HepG2 (cell line): ENCODE results near the gene RPS6KA2. TPM values are rescaled to one million over a fixed set of nuclear protein-coding genes. Genes with fewer than 3 reads are reported as not detected.

ENCODE experiments used
- AFF4 ChIP-seq: sonication (generic); formaldehyde crosslinking; IDR thresholded peaks from 2 replicates; pipeline ENCODE4 v1.4.0; 2020; ENCODE audit warnings: missing genetic modification reagents
- CBX2 ChIP-seq, 2 experiments: fragments of 200-600 bp in 1 of 2; sonication (generic); formaldehyde crosslinking in 1 of 2; IDR thresholded peaks; 2 replicates each; pipeline versions ENCODE4 v1.7.0 to v1.8.1; 2018 to 2022; ENCODE audit warnings: low read depth in 2 of 2, low read length in 1 of 2, mild to moderate bottlenecking in 1 of 2, missing genetic modification reagents in 1 of 2
- PHF20 ChIP-seq: sonication (generic); formaldehyde crosslinking; IDR thresholded peaks from 2 replicates; pipeline ENCODE4 v1.5.0; 2020; ENCODE audit warnings: mild to moderate bottlenecking, missing genetic modification reagents
- SNAPC2 ChIP-seq: sonication (generic); formaldehyde crosslinking; IDR thresholded peaks from 2 replicates; pipeline ENCODE4 v1.8.1; 2022; ENCODE audit warnings: mild to moderate bottlenecking, missing genetic modification reagents
- SUZ12 ChIP-seq: fragments of 150-350 bp; IDR thresholded peaks from 2 replicates; pipeline ENCODE4 v1.6.1; 2014; ENCODE audit warnings: low read depth, low read length
- ZBTB2 ChIP-seq: sonication (generic); formaldehyde crosslinking; IDR thresholded peaks from 2 replicates; pipeline ENCODE4 v1.8.0; 2022; ENCODE audit warnings: low read depth, missing genetic modification reagents
- ZBTB39 ChIP-seq: sonication (generic); formaldehyde crosslinking; IDR thresholded peaks from 2 replicates; pipeline ENCODE4 v1.5.0; 2020; ENCODE audit warnings: missing genetic modification reagents
- ZFAT ChIP-seq: sonication (generic); formaldehyde crosslinking; conservative IDR thresholded peaks from 2 replicates; pipeline ENCODE4 v1.8.1; 2023; ENCODE audit warnings: missing genetic modification reagents, inconsistent platforms
- ZNF24 ChIP-seq: fragments of 450-650 bp; IDR thresholded peaks from 2 replicates; pipeline ENCODE4 v1.6.1; 2017; ENCODE audit warnings: antibody characterized with exemption, mild to moderate bottlenecking
- ZNF589 ChIP-seq: sonication (generic); formaldehyde crosslinking; conservative IDR thresholded peaks from 2 replicates; pipeline ENCODE4 v1.8.0; 2022; ENCODE audit warnings: mild to moderate bottlenecking, moderate library complexity, missing genetic modification reagents
- ZNF616 ChIP-seq: sonication (generic); formaldehyde crosslinking; IDR thresholded peaks from 2 replicates; pipeline ENCODE4 v1.5.0; 2020; ENCODE audit warnings: low read depth, mild to moderate bottlenecking, missing genetic modification reagents
- polyA plus RNA-seq, 8 experiments: library from polyadenylated mRNA; depleted of rRNA in 3 of 8; stranded (reverse) in 7 of 8; unstranded in 1 of 8; fragments of >200 nt; fragmentation: Illumina TruSeq in 4 of 8; extraction: Trizol in 4 of 8; gene quantifications; 2 replicates each; pipeline versions ENCODE4 v1.2.1 to v1.2.3, GENCODE V29; 2011 to 2016; ENCODE audit warnings: low read depth in 4 of 8, missing spikeins in 1 of 8, mixed read lengths in 1 of 8; ENCODE audit not compliant: insufficient read depth in 1 of 8
- total RNA-seq, 5 experiments: library from RNA; depleted of rRNA; stranded (reverse); fragments of >200 nt; fragmentation: Illumina TruSeq; extraction: Trizol; gene quantifications; 2 replicates each; pipeline ENCODE4 v1.2.3, GENCODE V29; 2016; ENCODE audit warnings: low read depth in 1 of 5
- TF ChIP-seq, protein P1 (sequence below): sonication (generic); formaldehyde crosslinking; IDR thresholded peaks from 2 replicates; pipeline ENCODE4 v1.4.0; 2020; ENCODE audit warnings: mild to moderate bottlenecking, missing genetic modification reagents
- TF ChIP-seq, protein P2 (sequence below): sonication (generic); formaldehyde crosslinking; IDR thresholded peaks from 2 replicates; pipeline ENCODE4 v1.4.0; 2020; ENCODE audit warnings: missing genetic modification reagents

RPS6KA2 gene
- total and polyA plus RNA-seq, 2 of the 13 experiments (the other 11 are each of a cell fraction or from before 2014, with no cell fraction given), result 0.22 to 0.38 TPM

DNA sequence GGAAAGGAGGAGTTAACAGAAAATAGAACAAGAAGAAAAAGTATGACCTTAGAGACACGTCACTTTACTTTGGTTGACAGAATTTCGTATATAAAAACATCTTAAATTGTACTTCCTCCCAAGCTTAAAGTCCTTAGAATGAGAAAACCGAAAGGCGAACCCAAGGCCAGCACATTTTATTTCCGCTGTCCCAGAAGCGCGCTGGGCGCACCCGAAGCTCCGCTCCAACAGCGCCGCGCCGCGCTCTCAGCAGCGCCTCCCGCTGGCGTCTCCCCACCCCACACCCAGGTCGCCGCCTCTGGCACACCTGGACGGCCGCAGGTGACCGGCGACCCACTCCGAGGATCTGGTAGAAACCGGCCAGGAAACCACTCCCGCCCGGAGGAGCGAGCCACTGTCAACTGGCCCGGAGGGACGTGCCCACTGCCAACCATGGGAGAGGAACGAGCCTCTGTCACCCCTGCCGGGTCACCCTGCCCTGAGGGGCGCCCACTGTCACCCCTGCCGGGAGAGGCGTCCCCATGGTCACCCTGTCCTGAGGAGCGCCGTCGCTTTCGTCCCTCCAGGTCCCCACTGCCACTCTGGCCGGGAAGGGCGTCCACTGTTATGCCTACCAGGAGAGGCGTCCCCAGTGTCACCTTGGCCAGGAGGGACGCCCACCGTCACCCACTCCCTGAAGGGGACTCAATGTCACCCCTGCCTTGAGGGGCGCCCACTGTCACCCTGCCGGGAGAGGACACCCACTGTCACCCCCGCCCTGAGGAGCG, 245.1 kb downstream of the RPS6KA2 start (continued):
- no peak for TF ChIP-seq ZBTB2 (CRISPR knock-in tag)
- TF ChIP-seq ZNF24, result 0 out of 2 replicates have a peak, but pooled peaks have one; percentile 20
- peak; percentile 63; the same call in 1 of the 2 replicates for TF ChIP-seq ZNF616 (CRISPR knock-in tag)
- TF ChIP-seq, protein P1, sequence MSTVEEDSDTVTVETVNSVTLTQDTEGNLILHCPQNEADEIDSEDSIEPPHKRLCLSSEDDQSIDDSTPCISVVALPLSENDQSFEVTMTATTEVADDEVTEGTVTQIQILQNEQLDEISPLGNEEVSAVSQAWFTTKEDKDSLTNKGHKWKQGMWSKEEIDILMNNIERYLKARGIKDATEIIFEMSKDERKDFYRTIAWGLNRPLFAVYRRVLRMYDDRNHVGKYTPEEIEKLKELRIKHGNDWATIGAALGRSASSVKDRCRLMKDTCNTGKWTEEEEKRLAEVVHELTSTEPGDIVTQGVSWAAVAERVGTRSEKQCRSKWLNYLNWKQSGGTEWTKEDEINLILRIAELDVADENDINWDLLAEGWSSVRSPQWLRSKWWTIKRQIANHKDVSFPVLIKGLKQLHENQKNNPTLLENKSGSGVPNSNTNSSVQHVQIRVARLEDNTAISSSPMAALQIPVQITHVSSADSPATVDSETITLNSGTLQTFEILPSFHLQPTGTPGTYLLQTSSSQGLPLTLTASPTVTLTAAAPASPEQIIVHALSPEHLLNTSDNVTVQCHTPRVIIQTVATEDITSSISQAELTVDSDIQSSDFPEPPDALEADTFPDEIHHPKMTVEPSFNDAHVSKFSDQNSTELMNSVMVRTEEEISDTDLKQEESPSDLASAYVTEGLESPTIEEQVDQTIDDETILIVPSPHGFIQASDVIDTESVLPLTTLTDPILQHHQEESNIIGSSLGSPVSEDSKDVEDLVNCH (CRISPR knock-in tag), result no peak
- no peak; the same call in 1 of the 2 replicates for TF ChIP-seq SNAPC2
- no peak for TF ChIP-seq CBX2 (IDR thresholded peaks at IDR 0.05; ENCODE audit: low read depth, low read length)
- TF ChIP-seq CBX2 (CRISPR knock-in tag; IDR thresholded peaks at IDR 0.05; ENCODE audit: low read depth), result 0 out of 2 replicates have a peak, but pooled peaks have one; percentile 85
- TF ChIP-seq, protein P2, sequence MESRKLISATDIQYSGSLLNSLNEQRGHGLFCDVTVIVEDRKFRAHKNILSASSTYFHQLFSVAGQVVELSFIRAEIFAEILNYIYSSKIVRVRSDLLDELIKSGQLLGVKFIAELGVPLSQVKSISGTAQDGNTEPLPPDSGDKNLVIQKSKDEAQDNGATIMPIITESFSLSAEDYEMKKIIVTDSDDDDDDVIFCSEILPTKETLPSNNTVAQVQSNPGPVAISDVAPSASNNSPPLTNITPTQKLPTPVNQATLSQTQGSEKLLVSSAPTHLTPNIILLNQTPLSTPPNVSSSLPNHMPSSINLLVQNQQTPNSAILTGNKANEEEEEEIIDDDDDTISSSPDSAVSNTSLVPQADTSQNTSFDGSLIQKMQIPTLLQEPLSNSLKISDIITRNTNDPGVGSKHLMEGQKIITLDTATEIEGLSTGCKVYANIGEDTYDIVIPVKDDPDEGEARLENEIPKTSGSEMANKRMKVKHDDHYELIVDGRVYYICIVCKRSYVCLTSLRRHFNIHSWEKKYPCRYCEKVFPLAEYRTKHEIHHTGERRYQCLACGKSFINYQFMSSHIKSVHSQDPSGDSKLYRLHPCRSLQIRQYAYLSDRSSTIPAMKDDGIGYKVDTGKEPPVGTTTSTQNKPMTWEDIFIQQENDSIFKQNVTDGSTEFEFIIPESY (CRISPR knock-in tag), result peak; percentile 68; the same call in 1 of the 2 replicates
- no peak for TF ChIP-seq ZFAT
- TF ChIP-seq ZNF589 (CRISPR knock-in tag), result peak; percentile 18; the same call in 1 of the 2 replicates
- 0 out of 2 replicates have a peak, but pooled peaks have one; percentile 29 for TF ChIP-seq PHF20 (CRISPR knock-in tag)
- peak; percentile 63; the same call in 1 of the 2 replicates for TF ChIP-seq ZBTB39 (CRISPR knock-in tag)
- TF ChIP-seq SUZ12, result no peak
- TF ChIP-seq AFF4 (CRISPR knock-in tag), result no peak
